ENCODE measurements around the gene NYAP1.
A peak's percentile ranks its signal among the peaks of the same experiment; 100 is the strongest.

NYAP1 gene

GRCh38 chr7:100464210-100464660 lies 19.5 kb upstream of the NYAP1 start, which contains the start of gene SPACDR:
SPACDR (minus strand) TSS chr7:100464260; CDS start chr7:100464025, 235 bp downstream.
- no peak for DNase-seq (ENCODE audit: low read depth, low spot score)
- ChIA-PET POLR2A (interaction anchor here (1.4 to 2.1 kb wide), 2 partner anchors 20 to 122 kb away, joined by 4 to 10 read pairs; partner anchors contain the start of genes FBXO24 and LRCH4), CTCF (interaction anchor here (0.9 to 12.1 kb wide), 10 partner anchors 9 to 227 kb away, joined by 3 to 421 read pairs (median 8); partner anchors contain the start of gene TSC22D4)
- H3K4me3 ChIP-seq (ENCODE audit: low read depth, low read length) = no peak within 1 kb of the TSS
- no peak for TF ChIP-seq CTCF (IDR thresholded peaks at IDR 0.05; ENCODE audit: insufficient read depth, low read length, missing control alignments)

- POLR2A ChIA-PET = interaction anchor here (0.8 to 2.1 kb wide), 4 partner anchors 8 to 225 kb away, joined by 3 to 10 read pairs (median 4); partner anchors contain the start of genes FBXO24 and LRCH4
- TF ChIP-seq CTCF (IDR thresholded peaks at IDR 0.05; ENCODE audit: insufficient read depth, low read length, missing control alignments) = no peak
- DNase-seq (ENCODE audit: low read depth, low spot score) = no peak
- CTCF ChIA-PET = interaction anchor here (0.9 to 12.1 kb wide), 15 partner anchors 10 to 241 kb away, joined by 3 to 421 read pairs (median 5); partner anchors contain the start of genes AGFG2, POP7 and TSC22D4
- H3K4me3 ChIP-seq (ENCODE audit: low read depth, low read length) = no peak overlapping the region
Measured at GRCh38 chr7:100464791-100465190, 18.9 kb upstream of the NYAP1 start.

- TF ChIP-seq CTCF (IDR thresholded peaks at IDR 0.05; ENCODE audit: insufficient read depth, low read length, missing control alignments) = no peak
- ChIA-PET POLR2A (interaction anchor here (0.8 to 2.1 kb wide), 4 partner anchors 9 to 225 kb away, joined by 3 to 10 read pairs (median 4); partner anchors contain the start of genes FBXO24 and LRCH4), CTCF (interaction anchor here (0.9 to 12.1 kb wide), 17 partner anchors 10 to 387 kb away, joined by 3 to 421 read pairs (median 5); partner anchors contain the start of genes AGFG2, POP7, SLC12A9 and TSC22D4)
- no peak for DNase-seq (ENCODE audit: low read depth, low spot score)
- no peak overlapping the region for H3K4me3 ChIP-seq (ENCODE audit: low read depth, low read length)
Measured at GRCh38 chr7:100465299-100465698, 18.4 kb upstream of the NYAP1 start.

GRCh38 chr7:100465702-100466311 lies 17.9 kb upstream of the NYAP1 start:
- CTCF ChIA-PET = interaction anchor here (0.7 to 12.1 kb wide), 16 partner anchors 11 to 386 kb away, joined by 3 to 421 read pairs (median 5); partner anchors contain the start of genes AGFG2, POP7, SLC12A9 and TSC22D4

GRCh38 chr7:100466653-100467605 lies 16.8 kb upstream of the NYAP1 start:
- ChIA-PET CTCF (interaction anchor here (1.2 to 12.1 kb wide), 6 partner anchors 10 to 224 kb away, joined by 3 to 421 read pairs (median 12); partner anchors contain the start of gene TSC22D4), POLR2A (no interaction called here)
- TF ChIP-seq CTCF (IDR thresholded peaks at IDR 0.05; ENCODE audit: insufficient read depth, low read length, missing control alignments) = no peak
- DNase-seq (ENCODE audit: low read depth, low spot score) = no peak
- no peak overlapping the region for H3K4me3 ChIP-seq (ENCODE audit: low read depth, low read length)

More at GRCh38 chr7:100465702-100466311, 17.9 kb upstream of the NYAP1 start:
- no peak for DNase-seq (ENCODE audit: low read depth, low spot score)
- H3K4me3 ChIP-seq (ENCODE audit: low read depth, low read length) = no peak overlapping the region
- TF ChIP-seq CTCF (IDR thresholded peaks at IDR 0.05; ENCODE audit: insufficient read depth, low read length, missing control alignments) = peak; percentile 85
- POLR2A ChIA-PET = interaction anchor here (0.8 to 2.1 kb wide), 4 partner anchors 9 to 224 kb away, joined by 3 to 10 read pairs (median 4); partner anchors contain the start of genes FBXO24 and LRCH4
